IMR-90 (cell line): ENCODE data around the gene DESI2. TPM values are rescaled to one million over a fixed set of nuclear protein-coding genes. Genes with fewer than 3 reads are reported as not detected.

ENCODE experiments used
- ATAC-seq: fragments of 200-7000 bp; cut with Tn5 transposase; 2 replicates; pipeline ENCODE4 v1.9.1; 2020; ENCODE audit warnings: low read depth, mild to moderate bottlenecking, moderate library complexity
- BruUV-seq: library from RNA; stranded (reverse); fragments of 400-500 nt; replicated peaks from 2 replicates; lab custom pipeline; 2021; lab: Mats Ljungman, UMichigan
- CTCF ChIA-PET: fragments of 300-600 bp; formaldehyde crosslinking; extraction: SDS; loops from one replicate; lab custom pipeline; 2021; ENCODE audit warnings: antibody characterized with exemption; lab: Yijun Ruan, JAX
- POLR2A ChIA-PET: fragments of 300-600 bp; sonication (Branson Sonifier 250); formaldehyde crosslinking; loops from one replicate; lab custom pipeline; 2022; ENCODE audit warnings: antibody characterized with exemption; ENCODE audit not compliant: unreplicated experiment; lab: Charles Lee
- DNase-seq: peaks from one replicate; pipeline ENCODE4 v3.0.0; 2013
- H2AFZ ChIP-seq: replicated peaks from 2 replicates; pipeline ENCODE3; 2013; ENCODE audit warnings: low read length, mild to moderate bottlenecking; ENCODE audit not compliant: poor library complexity
- H2AK5ac ChIP-seq: 2 replicates; pipeline ENCODE4 v1.6.1; 2013; ENCODE audit warnings: low read depth, low read length, inconsistent platforms
- H2AK9ac ChIP-seq: replicated peaks from 2 replicates; pipeline ENCODE3; 2013; ENCODE audit warnings: mild to moderate bottlenecking, low read depth, low read length, moderate library complexity; ENCODE audit not compliant: poor library complexity
- H2BK120ac ChIP-seq: 2 replicates; pipeline ENCODE4 v1.6.1; 2013; ENCODE audit warnings: low read depth, low read length, inconsistent platforms
- H2BK15ac ChIP-seq: 3 replicates; pipeline ENCODE4 v1.6.1; 2013; ENCODE audit warnings: low read depth, low read length, inconsistent platforms
- H2BK20ac ChIP-seq: 2 replicates; pipeline ENCODE4 v1.6.1; 2013; ENCODE audit warnings: low read depth, mild to moderate bottlenecking, inconsistent platforms, low read length, moderate library complexity
- H2BK5ac ChIP-seq: 2 replicates; pipeline ENCODE4 v1.6.1; 2013; ENCODE audit warnings: mild to moderate bottlenecking, low read depth, low read length, inconsistent platforms; ENCODE audit not compliant: poor library complexity, severe bottlenecking
- H3K14ac ChIP-seq: replicated peaks from 2 replicates; pipeline ENCODE4 v1.6.1; 2013; ENCODE audit warnings: low read depth, low read length, inconsistent platforms
- H3K18ac ChIP-seq: 2 replicates; pipeline ENCODE4 v1.6.1; 2013; ENCODE audit warnings: low read depth, low read length, control low read depth
- H3K23ac ChIP-seq: 2 replicates; pipeline ENCODE4 v1.6.1; 2013; ENCODE audit warnings: low read depth, low read length, inconsistent platforms
- H3K27ac ChIP-seq: 2 replicates; pipeline ENCODE4 v1.5.1; 2013; ENCODE audit warnings: mild to moderate bottlenecking, control low read depth, low read length; ENCODE audit not compliant: insufficient read depth
- H3K27me3 ChIP-seq: 2 replicates; pipeline ENCODE4 v1.6.1; 2013; ENCODE audit warnings: low read length; ENCODE audit not compliant: control insufficient read depth, insufficient read depth
- H3K36me3 ChIP-seq: 2 replicates; pipeline ENCODE4 v1.6.1; 2013; ENCODE audit warnings: low read length, mixed read lengths; ENCODE audit not compliant: control insufficient read depth, insufficient read depth
- H3K4ac ChIP-seq: 2 replicates; pipeline ENCODE4 v1.6.1; 2013; ENCODE audit warnings: low read depth, low read length, inconsistent platforms
- H3K4me1 ChIP-seq: 2 replicates; pipeline ENCODE4 v1.6.1; 2013; ENCODE audit warnings: low read length, mixed read lengths; ENCODE audit not compliant: control insufficient read depth, insufficient read depth
- H3K4me2 ChIP-seq: 2 replicates; pipeline ENCODE4 v1.6.1; 2013; ENCODE audit warnings: low read depth, mild to moderate bottlenecking, control low read depth, low read length, moderate library complexity
- H3K4me3 ChIP-seq: 2 replicates; pipeline ENCODE4 v1.5.1; 2013; ENCODE audit warnings: low read depth, mild to moderate bottlenecking, control low read depth, low read length, moderate library complexity; ENCODE audit not compliant: insufficient read depth
- H3K56ac ChIP-seq: 2 replicates; pipeline ENCODE4 v1.6.1; 2013; ENCODE audit warnings: low read length, inconsistent platforms; ENCODE audit not compliant: insufficient read depth; ENCODE audit errors: extremely low read depth
- H3K79me1 ChIP-seq, 2 experiments: 2 replicates each; pipeline ENCODE4 v1.6.1; 2013; ENCODE audit warnings: low read length in 2 of 2, inconsistent platforms in 1 of 2, low read depth in 1 of 2
- H3K9ac ChIP-seq: 2 replicates; pipeline ENCODE4 v1.6.1; 2013; ENCODE audit warnings: low read depth, low read length, control low read depth
- H3K9me1 ChIP-seq: 2 replicates; pipeline ENCODE4 v1.6.1; 2013; ENCODE audit warnings: low read length, inconsistent platforms; ENCODE audit not compliant: insufficient read depth
- H3K9me3 ChIP-seq: 2 replicates; pipeline ENCODE4 v1.6.1; 2013; ENCODE audit warnings: low read length; ENCODE audit not compliant: control insufficient read depth, insufficient read depth
- H4K20me1 ChIP-seq: 2 replicates; pipeline ENCODE4 v1.6.1; 2013; ENCODE audit warnings: low read length, inconsistent platforms; ENCODE audit not compliant: insufficient read depth
- H4K5ac ChIP-seq: 2 replicates; pipeline ENCODE4 v1.6.1; 2013; ENCODE audit warnings: mild to moderate bottlenecking, low read depth, low read length, control low read depth
- H4K8ac ChIP-seq, 2 experiments: 2 replicates each; pipeline ENCODE4 v1.6.1; 2013; ENCODE audit warnings: low read depth in 2 of 2, low read length in 2 of 2, control low read depth in 1 of 2, inconsistent platforms in 1 of 2
- H4K91ac ChIP-seq: 2 replicates; pipeline ENCODE4 v1.6.1; 2013; ENCODE audit warnings: low read depth, low read length, inconsistent platforms; ENCODE audit not compliant: insufficient read depth
- FOS ChIP-seq: fragments of 150-350 bp; IDR thresholded peaks from 2 replicates; pipeline ENCODE4 v1.6.1; 2016; ENCODE audit warnings: low read depth, low read length
- MAZ ChIP-seq: IDR thresholded peaks from 2 replicates; pipeline ENCODE4 v1.6.1; 2012; ENCODE audit warnings: low read depth, mild to moderate bottlenecking, low read length, improper control_type of control experiment, moderate library complexity, borderline replicate concordance
- MXI1 ChIP-seq: IDR thresholded peaks from 2 replicates; pipeline ENCODE4 v1.6.1; 2012; ENCODE audit warnings: low read depth, mild to moderate bottlenecking, low read length, moderate library complexity, borderline replicate concordance
- RAD21 ChIP-seq: IDR thresholded peaks from 2 replicates; pipeline ENCODE4 v1.6.1; 2012; ENCODE audit warnings: low read length, improper control_type of control experiment
- RFX5 ChIP-seq: IDR thresholded peaks from 2 replicates; pipeline ENCODE4 v1.8.0; 2012; ENCODE audit warnings: low read depth, mild to moderate bottlenecking, low read length, moderate library complexity
- WGBS, 2 experiments: methylation state at CpG; one replicate each; pipeline versions ENCODE4 v1.1.5 to v1.1.7; 2013; ENCODE audit warnings: missing lambda C conversion rate in 2 of 2; ENCODE audit not compliant: insufficient read length in 1 of 2; ENCODE audit errors: extremely low coverage in 2 of 2; 5-methylcytosine and 5-hydroxymethylcytosine counted together
- dilution Hi-C: fragments of 300-500 bp; cut with HindIII; formaldehyde crosslinking; loops from one replicate; pipeline ENCODE4 v1.14.3; 2018; ENCODE audit warnings: low sequenced_read_pairs; ENCODE audit not compliant: unreplicated experiment
- in situ Hi-C: fragments of 300-500 bp; cut with MboI; formaldehyde crosslinking; loops from 3 replicates; pipeline ENCODE4 v1.14.3; 2019; ENCODE audit warnings: low sequenced_read_pairs, inconsistent platforms, mixed read lengths
- intact Hi-C: fragments of 100-400 bp; cut with micrococcal nuclease; formaldehyde crosslinking; loops from 2 replicates; pipeline ENCODE4 v1.10.0; 2022
- polyA plus RNA-seq, 3 experiments: library from polyadenylated mRNA; depleted of rRNA; stranded (reverse); fragments of >200 nt; gene quantifications; 2 replicates each; pipeline ENCODE4 v1.2.3, GENCODE V29; 2012; ENCODE audit warnings: low replicate concordance in 1 of 3
- total RNA-seq: library from RNA; depleted of rRNA; stranded (reverse); fragments of >200 nt; gene quantifications from 2 replicates; pipeline ENCODE4 v1.2.3, GENCODE V29; 2012

Gene DESI2
- total and polyA plus RNA-seq, 2 of the 4 experiments (the other 2 are of a cell fraction): 19.0 to 43.6 TPM

GRCh38 chr1:244755673-244756072, 102.7 kb downstream of the DESI2 start:
- Histone ChIP-seq H3K4me3 (no peak overlapping the region), H3K4me1 (peaks cover 5% of the 10 kb centered on the region; the same call in 1 of the 2 replicates), H4K91ac (no peak overlapping the region), H2AFZ (no peak overlapping the region), H2BK15ac (no peak overlapping the region), H3K4ac (no peak overlapping the region), H3K9ac (no peak overlapping the region), H3K14ac (no peak overlapping the region), H3K36me3 (no peaks in the 10 kb centered on the region), H2AK9ac (no peak overlapping the region), H2BK120ac (no peak overlapping the region), H4K5ac (no peak overlapping the region), H2BK20ac (no peak overlapping the region), H3K9me3 (no peaks in the 10 kb centered on the region), H3K23ac (no peak overlapping the region), H4K8ac (no peak overlapping the region), H3K79me1 (no peaks in the 10 kb centered on the region), H3K27me3 (peaks cover 5% of the 10 kb centered on the region), H3K4me2 (no peak overlapping the region), H3K9me1 (peaks cover 4% of the 10 kb centered on the region; the same call in 1 of the 2 replicates), H3K56ac (no peak overlapping the region), H2AK5ac (no peak overlapping the region), H2BK5ac (no peak overlapping the region), H4K20me1 (no peaks in the 10 kb centered on the region), H3K18ac (no peak overlapping the region), H3K27ac (no peak overlapping the region)
- CTCF ChIA-PET: no interaction called here
- TF ChIP-seq MXI1: no peak
- TF ChIP-seq FOS: no peak
- no peak for TF ChIP-seq MAZ
- TF ChIP-seq RAD21: no peak
- no peak for TF ChIP-seq RFX5
- intact Hi-C loops (no loop called here), dilution Hi-C loops (no loop called here), in situ Hi-C loops (no loop called here)
- POLR2A ChIA-PET: no interaction called here
- DNase-seq: no peak
- 100% methylated on average over 2 of the region's 7 CpGs; no CpG with 5 or more reads in 1 of the 2 experiments for WGBS, 2 experiments
- ATAC-seq: no peak
- BruUV-seq: no TSS peak
